Osteocyte (in vitro differentiated cells): Measurements from ENCODE around the gene TAOK2. TPM values are rescaled to one million over a fixed set of nuclear protein-coding genes. Genes with fewer than 3 reads are reported as not detected.

Experiments
- DNase-seq: peaks from one replicate; pipeline ENCODE4 v3.0.0; 2021; ENCODE audit warnings: mixed read lengths; ENCODE audit not compliant: unreplicated experiment; ENCODE audit errors: extremely low spot score
- H3K27ac Mint-ChIP-seq: one replicate; pipeline ENCODE4 v1.8.0; 2021; ENCODE audit warnings: mild to moderate bottlenecking, mixed read lengths; ENCODE audit not compliant: unreplicated experiment
- H3K27me3 Mint-ChIP-seq: one replicate; pipeline ENCODE4 v1.8.0; 2021; ENCODE audit warnings: mixed read lengths; ENCODE audit not compliant: unreplicated experiment
- H3K36me3 Mint-ChIP-seq: one replicate; pipeline ENCODE4 v1.8.0; 2021; ENCODE audit warnings: mixed read lengths; ENCODE audit not compliant: unreplicated experiment
- H3K4me1 Mint-ChIP-seq: one replicate; pipeline ENCODE4 v1.8.0; 2021; ENCODE audit warnings: mixed read lengths; ENCODE audit not compliant: unreplicated experiment
- H3K4me3 Mint-ChIP-seq: one replicate; pipeline ENCODE4 v1.8.0; 2021; ENCODE audit warnings: mild to moderate bottlenecking, moderate library complexity, mixed read lengths; ENCODE audit not compliant: unreplicated experiment
- H3K9me3 Mint-ChIP-seq: one replicate; pipeline ENCODE4 v1.8.0; 2021; ENCODE audit warnings: mixed read lengths; ENCODE audit not compliant: unreplicated experiment
- total RNA-seq: library from RNA; stranded (reverse); gene quantifications from 2 replicates; pipeline ENCODE4 v1.2.1, GENCODE V29; 2021
- TF ChIP-seq, protein P1 (sequence below): fragments of 200-600 bp; sonication (generic); IDR thresholded peaks from 2 replicates; pipeline ENCODE4 v1.5.0; 2021; ENCODE audit warnings: antibody characterized with exemption, mild to moderate bottlenecking, moderate library complexity

Gene TAOK2
- total RNA-seq, 1 donor from 2014 or later: 48.8 TPM

DNA sequence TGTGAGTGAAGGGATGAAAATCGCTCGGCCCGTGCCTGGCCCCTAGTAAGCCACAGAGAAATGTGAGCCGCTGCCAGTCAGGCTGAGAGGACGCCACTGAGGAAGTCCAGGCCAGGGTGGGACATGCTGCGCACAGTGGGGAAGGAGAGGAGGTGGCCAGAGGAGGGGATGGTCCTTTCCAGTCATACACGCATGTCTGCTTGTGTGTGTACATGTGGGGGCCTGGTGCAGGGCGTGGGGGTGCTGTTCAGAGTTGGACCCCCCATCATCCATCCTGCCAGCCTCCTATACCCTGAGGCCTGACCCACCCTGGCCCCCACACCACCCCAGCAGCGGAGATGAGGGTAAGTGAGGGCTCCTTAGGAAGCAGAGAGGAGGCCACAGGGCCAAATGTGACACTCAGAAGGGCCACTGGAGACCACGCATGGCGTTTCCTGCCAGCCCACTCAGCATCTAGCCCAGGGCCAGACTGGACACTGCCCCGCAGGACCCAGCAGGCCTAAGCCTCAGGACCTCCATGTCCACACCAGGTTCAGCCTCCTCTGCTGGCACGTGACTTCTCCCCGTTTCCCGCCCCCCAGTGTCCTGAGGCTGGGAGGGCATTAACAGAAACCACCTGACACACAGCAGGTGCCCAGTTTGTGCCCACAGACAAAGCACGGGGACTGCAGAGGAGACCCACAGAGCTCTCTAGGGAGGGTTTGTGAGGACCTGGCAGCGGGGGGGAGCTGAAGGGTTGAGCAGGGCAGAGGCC, 30.2 kb downstream of the TAOK2 start:
- Mint-ChIP-seq H3K27ac (no peak overlapping the region), H3K4me3 (no peak overlapping the region), H3K27me3 (no peaks in the 10 kb centered on the region), H3K9me3 (no peaks in the 10 kb centered on the region), H3K36me3 (peaks cover 3% of the 10 kb centered on the region), H3K4me1 (no peaks in the 10 kb centered on the region)
- TF ChIP-seq, protein P1, sequence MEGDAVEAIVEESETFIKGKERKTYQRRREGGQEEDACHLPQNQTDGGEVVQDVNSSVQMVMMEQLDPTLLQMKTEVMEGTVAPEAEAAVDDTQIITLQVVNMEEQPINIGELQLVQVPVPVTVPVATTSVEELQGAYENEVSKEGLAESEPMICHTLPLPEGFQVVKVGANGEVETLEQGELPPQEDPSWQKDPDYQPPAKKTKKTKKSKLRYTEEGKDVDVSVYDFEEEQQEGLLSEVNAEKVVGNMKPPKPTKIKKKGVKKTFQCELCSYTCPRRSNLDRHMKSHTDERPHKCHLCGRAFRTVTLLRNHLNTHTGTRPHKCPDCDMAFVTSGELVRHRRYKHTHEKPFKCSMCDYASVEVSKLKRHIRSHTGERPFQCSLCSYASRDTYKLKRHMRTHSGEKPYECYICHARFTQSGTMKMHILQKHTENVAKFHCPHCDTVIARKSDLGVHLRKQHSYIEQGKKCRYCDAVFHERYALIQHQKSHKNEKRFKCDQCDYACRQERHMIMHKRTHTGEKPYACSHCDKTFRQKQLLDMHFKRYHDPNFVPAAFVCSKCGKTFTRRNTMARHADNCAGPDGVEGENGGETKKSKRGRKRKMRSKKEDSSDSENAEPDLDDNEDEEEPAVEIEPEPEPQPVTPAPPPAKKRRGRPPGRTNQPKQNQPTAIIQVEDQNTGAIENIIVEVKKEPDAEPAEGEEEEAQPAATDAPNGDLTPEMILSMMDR: no peak
- no peak for DNase-seq

DNA sequence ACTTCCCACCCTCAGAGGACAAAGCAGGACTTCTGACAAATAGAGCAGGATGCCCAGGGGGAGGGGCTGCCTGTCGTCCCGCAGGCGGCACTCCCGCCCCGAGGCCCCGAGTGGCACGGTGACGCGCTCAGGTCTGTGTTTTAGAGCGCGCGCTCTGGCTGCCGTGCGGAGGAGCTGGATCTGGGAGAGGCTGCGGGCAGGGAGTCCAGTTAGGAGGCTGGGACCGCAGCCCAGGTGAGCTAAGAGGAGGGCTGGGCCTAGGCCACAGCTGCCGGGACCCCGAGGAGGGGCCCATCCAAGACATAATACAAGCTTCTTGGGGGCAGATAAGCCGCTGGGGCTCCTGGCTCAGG, 30.7 kb downstream of the TAOK2 start:
- no peak for DNase-seq
- Mint-ChIP-seq H3K4me3 (no peak overlapping the region), H3K4me1 (no peaks in the 10 kb centered on the region), H3K9me3 (no peaks in the 10 kb centered on the region), H3K36me3 (peaks cover 3% of the 10 kb centered on the region), H3K27ac (no peak overlapping the region), H3K27me3 (no peaks in the 10 kb centered on the region)
- TF ChIP-seq, protein P1: no peak

DNA sequence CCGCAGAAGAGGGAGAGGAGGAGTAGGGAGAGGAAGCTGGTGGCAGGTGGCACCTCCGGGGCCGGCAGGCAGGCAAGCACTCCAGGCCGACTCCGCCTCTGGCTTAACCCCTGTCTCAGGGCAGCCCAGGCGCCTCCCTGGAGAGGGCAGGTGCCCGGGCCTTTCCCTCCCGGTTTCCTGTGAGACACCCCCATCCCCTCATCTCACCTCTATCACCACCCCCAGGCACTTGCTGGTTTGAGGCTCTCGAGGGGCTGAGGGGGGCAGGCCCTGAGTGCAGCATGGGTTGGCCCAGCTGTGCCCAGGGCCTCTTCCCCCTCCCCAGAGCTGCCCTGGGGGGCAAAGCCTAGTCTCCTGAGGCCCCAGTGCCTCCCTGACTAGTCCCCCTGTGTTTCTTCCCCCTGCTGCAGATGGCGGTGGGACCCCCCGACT, 31.2 kb downstream of the TAOK2 start:
- no peak overlapping the region for H3K4me3 Mint-ChIP-seq
- H3K27ac Mint-ChIP-seq: no peak overlapping the region
- TF ChIP-seq, protein P1: no peak
- H3K27me3 Mint-ChIP-seq: no peaks in the 10 kb centered on the region
- H3K36me3 Mint-ChIP-seq: peaks cover 3% of the 10 kb centered on the region
- H3K9me3 Mint-ChIP-seq: no peaks in the 10 kb centered on the region
- no peak for DNase-seq
- no peaks in the 10 kb centered on the region for H3K4me1 Mint-ChIP-seq

DNA sequence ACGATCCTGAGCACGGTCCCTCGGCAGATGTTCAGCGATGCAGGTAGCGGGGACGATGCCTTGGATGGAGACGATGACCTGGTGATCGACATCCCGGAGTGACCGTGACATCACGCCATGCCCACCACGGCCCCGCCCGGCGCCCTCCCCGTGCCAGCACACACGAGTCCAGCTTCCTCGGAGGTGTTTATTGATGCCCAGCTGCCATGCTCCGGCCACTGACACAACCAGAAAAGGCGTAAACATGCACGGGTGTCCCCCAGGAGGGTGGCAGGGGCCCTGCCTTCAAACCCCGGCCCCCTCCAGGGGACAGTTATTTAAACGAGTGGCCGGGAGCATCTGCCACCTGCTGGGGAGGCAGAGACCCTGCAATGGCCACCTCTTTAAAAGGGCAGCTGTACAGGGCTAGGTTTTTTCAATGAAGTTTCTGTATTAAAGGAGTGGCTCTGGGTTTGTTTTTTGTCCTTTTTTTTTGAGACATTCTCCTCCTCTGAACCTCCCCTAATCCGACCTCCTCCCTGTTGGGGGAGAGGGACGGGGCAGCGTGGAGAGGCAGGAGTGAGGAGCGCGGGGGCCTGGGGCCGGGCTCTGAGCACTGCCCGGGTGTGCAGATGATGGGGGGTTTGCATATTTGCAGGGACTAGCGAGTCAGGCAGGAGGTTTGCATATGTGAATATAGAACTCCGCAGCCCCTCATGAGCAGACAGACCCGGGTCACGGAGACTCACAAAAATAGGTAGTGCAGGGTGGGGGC, 31.9 kb downstream of the TAOK2 start:
- peaks cover 2% of the 10 kb centered on the region for H3K4me1 Mint-ChIP-seq
- peaks cover 3% of the 10 kb centered on the region for H3K36me3 Mint-ChIP-seq
- TF ChIP-seq, protein P1: peak; percentile 76
- H3K9me3 Mint-ChIP-seq: no peaks in the 10 kb centered on the region
- peak; percentile 84 for DNase-seq
- peaks cover 2% of the 10 kb centered on the region for H3K27me3 Mint-ChIP-seq
- no peak overlapping the region for H3K27ac Mint-ChIP-seq
- no peak overlapping the region for H3K4me3 Mint-ChIP-seq

DNA sequence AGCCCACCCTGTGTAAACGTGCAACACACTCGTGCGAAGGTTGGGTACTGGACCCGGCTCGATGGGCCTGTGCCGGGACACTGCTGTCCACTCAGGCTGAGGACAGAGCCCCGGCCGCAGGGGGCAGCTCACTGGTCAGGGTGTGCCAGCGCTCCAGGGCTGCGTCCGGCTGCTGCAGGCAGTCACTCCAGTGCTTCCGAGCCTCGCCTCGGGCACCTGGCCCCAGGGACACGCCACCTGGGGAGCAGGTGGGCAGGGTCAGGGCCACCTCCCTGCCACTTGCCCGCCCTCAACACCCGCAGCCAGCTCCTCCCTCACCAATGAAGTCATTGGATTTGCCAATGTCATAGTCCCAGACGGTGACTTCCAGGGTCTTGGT, 32.4 kb downstream of the TAOK2 start:
- no peak for DNase-seq

More for the DNA sequence above, 32.4 kb downstream of the TAOK2 start:
- Mint-ChIP-seq H3K9me3 (no peaks in the 10 kb centered on the region), H3K36me3 (peaks cover 3% of the 10 kb centered on the region), H3K4me3 (no peak overlapping the region), H3K27me3 (peaks cover 3% of the 10 kb centered on the region), H3K27ac (no peak overlapping the region), H3K4me1 (peaks cover 3% of the 10 kb centered on the region)
- TF ChIP-seq, protein P1: no peak
